GM10266 (cell line): ENCODE results near the gene STEAP4.

Source experiments
- DNase-seq: peaks from one replicate; pipeline ENCODE4 v3.0.0; 2012; ENCODE audit errors: extremely low spot score
- CTCF ChIP-seq: IDR thresholded peaks from 2 replicates; pipeline ENCODE4 v1.5.1; 2012; ENCODE audit warnings: mild to moderate bottlenecking, low read depth; ENCODE audit not compliant: control insufficient read depth, insufficient read depth; ENCODE audit errors: missing control alignments

STEAP4 gene

DNA sequence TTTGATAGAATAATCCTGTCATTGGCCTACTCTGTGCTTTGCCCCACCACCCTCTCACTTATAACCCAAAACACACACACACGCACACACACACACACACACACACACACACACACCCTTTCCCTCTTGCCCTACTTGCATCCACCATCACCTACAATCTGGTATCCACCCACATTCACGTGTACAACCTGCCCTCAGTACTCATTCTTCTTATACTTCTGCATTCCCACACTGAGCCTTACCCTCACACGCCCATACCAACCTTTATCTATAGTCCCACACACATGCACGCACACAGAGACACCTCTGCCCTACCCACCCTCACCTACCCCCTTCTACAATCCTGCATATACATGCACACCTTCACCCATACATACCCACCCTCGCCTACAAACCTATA, 76.0 kb downstream of the STEAP4 start:
- TF ChIP-seq CTCF: no peak
- no peak for DNase-seq

- no peak for TF ChIP-seq CTCF
Observed at GRCh38 chr7:88229302-88229995, 77.2 kb downstream of the STEAP4 start.

DNA sequence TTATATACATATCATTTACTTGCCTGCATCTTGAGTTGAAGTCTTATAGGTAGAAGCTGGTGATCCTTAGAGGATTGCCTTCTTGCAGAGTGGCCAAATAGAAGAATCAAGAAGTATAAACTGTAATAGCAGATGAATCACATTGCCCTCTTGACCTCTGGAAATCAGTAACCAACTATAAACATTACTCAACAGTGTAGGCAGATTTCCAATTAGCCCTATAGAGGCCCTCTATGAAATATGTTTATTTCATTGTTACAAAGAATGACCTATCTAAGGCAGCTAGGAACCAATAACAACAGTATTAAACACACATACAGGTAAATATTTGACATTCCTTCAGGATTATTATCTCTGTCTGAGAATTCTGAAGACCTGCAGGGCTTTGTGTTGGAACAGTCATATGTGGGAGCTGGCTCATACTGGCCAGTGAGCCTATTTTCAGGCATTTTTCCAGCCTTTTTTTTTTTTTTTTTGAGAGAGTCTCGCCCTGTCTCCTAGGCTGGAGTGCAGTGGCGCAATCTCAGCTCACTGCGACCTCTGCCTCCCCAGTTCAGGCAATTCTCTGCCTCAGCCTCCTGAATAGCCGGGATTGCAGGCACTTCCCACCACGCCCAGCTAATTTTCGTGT, 79.7 kb downstream of the STEAP4 start:
- TF ChIP-seq CTCF: no peak

More at GRCh38 chr7:88229302-88229995, 77.2 kb downstream of the STEAP4 start:
- DNase-seq: no peak

GRCh38 chr7:88226201-88226600, 80.5 kb downstream of the STEAP4 start:
- no peak for TF ChIP-seq CTCF
- no peak for DNase-seq

More for the DNA sequence above, 79.7 kb downstream of the STEAP4 start:
- no peak for DNase-seq

- DNase-seq: no peak
- no peak for TF ChIP-seq CTCF
Observed at GRCh38 chr7:88224601-88225275, 82.0 kb downstream of the STEAP4 start.

DNA sequence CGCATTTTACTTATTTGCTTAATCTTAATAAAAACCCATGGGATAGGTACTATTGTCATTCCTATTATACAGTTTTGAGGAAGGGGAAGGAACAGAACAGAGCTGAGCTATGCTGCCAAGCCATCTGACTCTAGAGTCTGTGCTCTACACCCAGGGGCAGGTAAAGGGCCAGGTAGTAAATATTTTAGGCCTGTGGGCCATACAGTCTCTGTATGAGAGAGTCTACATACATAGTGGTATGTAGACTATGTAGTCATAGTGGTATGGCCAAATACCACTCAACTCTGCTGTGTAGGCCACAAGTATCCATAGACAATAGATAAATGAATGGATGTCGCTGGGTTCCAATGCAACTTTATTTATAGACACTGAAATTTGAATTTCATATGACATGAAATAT, 83.4 kb downstream of the STEAP4 start:
- no peak for TF ChIP-seq CTCF
- no peak for DNase-seq
